NCI-H2171 (cell line): Measurements from ENCODE around the gene ARG2.
A peak's percentile ranks its signal among the peaks of the same experiment; 100 is the strongest.

Experiments
- DNase-seq: peaks from one replicate; lab custom pipeline; 2025; lab: John Stamatoyannopoulos, UW

The ARG2 gene

GRCh38 chr14:67638642-67639041, 18.9 kb downstream of the ARG2 start:
- DNase-seq = no peak

GRCh38 chr14:67641480-67641879, 21.8 kb downstream of the ARG2 start:
- no peak for DNase-seq

GRCh38 chr14:67641902-67642749, 22.4 kb downstream of the ARG2 start:
- DNase-seq = no peak

GRCh38 chr14:67643713-67644112, 24.0 kb downstream of the ARG2 start:
- peak; percentile 45 for DNase-seq

GRCh38 chr14:67644428-67644827, 24.7 kb downstream of the ARG2 start:
- no peak for DNase-seq

- DNase-seq = no peak
These were observed 25.7 kb downstream of the ARG2 start for GRCh38 chr14:67645414-67645813.

- no peak for DNase-seq
These were observed 26.4 kb downstream of the ARG2 start for GRCh38 chr14:67646131-67646530.

- DNase-seq = no peak
These were observed 30.4 kb downstream of the ARG2 start for GRCh38 chr14:67650151-67650550.

- no peak for DNase-seq
These were observed 31.0 kb downstream of the ARG2 start for GRCh38 chr14:67650694-67651093.

- DNase-seq = no peak
These were observed 32.5 kb downstream of the ARG2 start for GRCh38 chr14:67652189-67652588.

- DNase-seq = no peak
These were observed 34.0 kb downstream of the ARG2 start for GRCh38 chr14:67653651-67654280.

- no peak for DNase-seq
These were observed 43.9 kb downstream of the ARG2 start for GRCh38 chr14:67663633-67664032.

GRCh38 chr14:67665868-67666267, 46.1 kb downstream of the ARG2 start:
- no peak for DNase-seq

GRCh38 chr14:67666750-67667449, 47.2 kb downstream of the ARG2 start:
- no peak for DNase-seq

- DNase-seq = no peak
These were observed 48.8 kb downstream of the ARG2 start for GRCh38 chr14:67668559-67668958.

GRCh38 chr14:67673451-67673850, 53.7 kb downstream of the ARG2 start:
- DNase-seq = no peak

GRCh38 chr14:67674139-67674479, 54.4 kb downstream of the ARG2 start:
- DNase-seq = peak; percentile 72

GRCh38 chr14:67674480-67675218, 54.9 kb downstream of the ARG2 start, which contains the start of gene VTI1B:
VTI1B (minus strand) TSS chr14:67674632; CDS start chr14:67674489, 143 bp downstream.
- peak; percentile 84 for DNase-seq

GRCh38 chr14:67675219-67675582, 55.5 kb downstream of the ARG2 start:
- no peak for DNase-seq

GRCh38 chr14:67679006-67679405, 59.3 kb downstream of the ARG2 start:
- DNase-seq = no peak

- DNase-seq = no peak
These were observed 60.4 kb downstream of the ARG2 start for GRCh38 chr14:67680121-67680602.

- DNase-seq = no peak
These were observed 61.2 kb downstream of the ARG2 start for GRCh38 chr14:67680941-67681340.
